ENCODE results near the gene SLC7A1. TPM values are rescaled to one million over a fixed set of nuclear protein-coding genes. Genes with fewer than 3 reads are reported as not detected.

SLC7A1 gene
- total and polyA plus RNA-seq, 8 donors: 2.3 to 95.1 (median 21.2) TPM

- no peak for DNase-seq
- Histone ChIP-seq H3K4me3 (no peak overlapping the region), H3K36me3 (no peaks in the 10 kb centered on the region), H3K4me1 (no peaks in the 10 kb centered on the region), H3K27ac (no peak overlapping the region), H3K9me3 (no peaks in the 10 kb centered on the region), H3K27me3 (no peaks in the 10 kb centered on the region)
- intact Hi-C loops (cut with DNase I; ENCODE audit: low total_unique reads): no loop called here
- no peak for TF ChIP-seq CTCF (IDR thresholded peaks at IDR 0.05)
- TF ChIP-seq EP300 (IDR thresholded peaks at IDR 0.05): no peak
- TF ChIP-seq POLR2A (IDR thresholded peaks at IDR 0.05): no peak
- TF ChIP-seq POLR2AphosphoS5 (IDR thresholded peaks at IDR 0.05): no peak
- 51 to 80% (median 56%) methylated on average over 8 of the region's 8 CpGs for WGBS, 5 donors
Observed at GRCh38 chr13:29605860-29606526, 10.5 kb upstream of the SLC7A1 start.

- no peaks in the 10 kb centered on the region for H3K9me3 ChIP-seq
- no peak overlapping the region for H3K4me3 ChIP-seq
- H3K4me1 ChIP-seq: peaks cover 4 to 20% (median 14%) of the 10 kb centered on the region in 4 donors
- no peaks in the 10 kb centered on the region for H3K27me3 ChIP-seq
- no peak overlapping the region for H3K27ac ChIP-seq
- WGBS, 5 donors: 80 to 100% (median 90%) methylated on average over 2 of the region's 2 CpGs
- H3K36me3 ChIP-seq: no peaks in the 10 kb centered on the region
- TF ChIP-seq POLR2AphosphoS5 (IDR thresholded peaks at IDR 0.05) (no peak), EP300 (IDR thresholded peaks at IDR 0.05) (no peak), POLR2A (IDR thresholded peaks at IDR 0.05) (no peak), CTCF (IDR thresholded peaks at IDR 0.05) (no peak)
- no peak for DNase-seq
- intact Hi-C loops (cut with DNase I; ENCODE audit: low total_unique reads): no loop called here
Observed at GRCh38 chr13:29598321-29598720, 2.8 kb upstream of the SLC7A1 start.

DNA sequence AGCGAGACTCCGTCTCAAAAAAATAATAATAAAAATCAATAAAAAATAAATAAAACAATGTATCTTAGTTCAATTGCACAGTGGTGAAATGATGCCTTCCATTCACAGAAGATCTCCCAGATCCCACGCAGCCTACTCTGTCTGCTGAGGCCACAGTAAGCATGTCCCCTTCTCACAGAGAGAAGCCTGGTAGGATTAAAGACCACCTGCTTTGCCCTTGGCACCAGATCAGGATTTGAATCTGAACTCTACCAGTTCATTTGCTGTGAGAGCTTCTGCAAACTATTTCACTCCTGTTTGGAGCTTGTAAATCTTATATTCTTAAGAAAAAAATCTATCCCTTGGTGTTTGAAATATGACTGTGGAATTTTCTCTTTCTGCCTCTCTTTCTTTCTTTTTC lies 2.2 kb upstream of the SLC7A1 start:
- TF ChIP-seq EP300 (IDR thresholded peaks at IDR 0.05) (no peak), POLR2A (IDR thresholded peaks at IDR 0.05) (no peak), POLR2AphosphoS5 (IDR thresholded peaks at IDR 0.05) (no peak), CTCF (IDR thresholded peaks at IDR 0.05) (no peak)

GRCh38 chr13:29597246-29597645 lies 1.8 kb upstream of the SLC7A1 start:
- no peaks in the 10 kb centered on the region for H3K27me3 ChIP-seq
- no peak for DNase-seq
- no peak for TF ChIP-seq POLR2A (IDR thresholded peaks at IDR 0.05)
- WGBS, 5 donors: 91 to 97% (median 93%) methylated on average over 10 of the region's 10 CpGs
- no peak overlapping the region for H3K27ac ChIP-seq
- H3K36me3 ChIP-seq: no peaks in the 10 kb centered on the region
- no peak overlapping the region for H3K4me3 ChIP-seq
- H3K4me1 ChIP-seq: peaks cover 4 to 29% (median 19%) of the 10 kb centered on the region in 4 donors
- intact Hi-C loops (cut with DNase I; ENCODE audit: low total_unique reads): no loop called here
- H3K9me3 ChIP-seq: no peaks in the 10 kb centered on the region

More for the DNA sequence above, 2.2 kb upstream of the SLC7A1 start:
- H3K27me3 ChIP-seq: no peaks in the 10 kb centered on the region
- H3K36me3 ChIP-seq: no peaks in the 10 kb centered on the region
- DNase-seq: no peak
- peaks cover 4 to 24% (median 17%) of the 10 kb centered on the region in 4 donors for H3K4me1 ChIP-seq
- intact Hi-C loops (cut with DNase I; ENCODE audit: low total_unique reads): no loop called here
- WGBS, 5 donors: 96 to 99% (median 97%) methylated on average over 3 of the region's 3 CpGs
- H3K27ac ChIP-seq: no peak overlapping the region
- H3K4me3 ChIP-seq: no peak overlapping the region
- no peaks in the 10 kb centered on the region for H3K9me3 ChIP-seq

GRCh38 chr13:29596064-29596418 lies 553 bp upstream of the SLC7A1 start:
- no peaks in the 10 kb centered on the region for H3K36me3 ChIP-seq
- H3K27ac ChIP-seq: peak overlapping the region; percentile 54 to 98 (median 93)
- DNase-seq: no peak
- H3K4me3 ChIP-seq: peak overlapping the region; percentile 79 to 90 (median 85)
- peaks cover 4 to 39% (median 22%) of the 10 kb centered on the region in 4 donors for H3K4me1 ChIP-seq
- H3K9me3 ChIP-seq: no peaks in the 10 kb centered on the region
- H3K27me3 ChIP-seq: no peaks in the 10 kb centered on the region
- no peak for TF ChIP-seq POLR2A (IDR thresholded peaks at IDR 0.05)
- no peak for TF ChIP-seq POLR2AphosphoS5 (IDR thresholded peaks at IDR 0.05)
- TF ChIP-seq CTCF (IDR thresholded peaks at IDR 0.05): no peak
- no peak for TF ChIP-seq EP300 (IDR thresholded peaks at IDR 0.05)
- WGBS, 5 donors: 37 to 43% (median 40%) methylated on average over 10 of the region's 10 CpGs
- intact Hi-C loops (cut with DNase I; ENCODE audit: low total_unique reads): no loop called here
